HG03571 (cell line): Measurements from ENCODE around the gene SCUBE2.
"Not testable (repeated sequence)": the region's sequence is repeated elsewhere in the genome, so short reads cannot be mapped to it uniquely, and the experiment has no call there.

ENCODE experiments used
- ATAC-seq: cut with Tn5 transposase; IDR thresholded peaks from one replicate; pipeline ENCODE4 v1.9.1; 2021; ENCODE audit not compliant: unreplicated experiment

The SCUBE2 gene

GRCh38 chr11:9014826-9015225 lies 76.6 kb downstream of the SCUBE2 start:
- ATAC-seq: no peak

GRCh38 chr11:9013373-9013772 lies 78.0 kb downstream of the SCUBE2 start:
- ATAC-seq: no peak

GRCh38 chr11:9009538-9009937 lies 81.9 kb downstream of the SCUBE2 start:
- not testable (repeated sequence) for ATAC-seq

GRCh38 chr11:9008661-9009060 lies 82.7 kb downstream of the SCUBE2 start:
- no peak for ATAC-seq

- ATAC-seq: no peak
Observed at GRCh38 chr11:9008011-9008550, 83.3 kb downstream of the SCUBE2 start.

DNA sequence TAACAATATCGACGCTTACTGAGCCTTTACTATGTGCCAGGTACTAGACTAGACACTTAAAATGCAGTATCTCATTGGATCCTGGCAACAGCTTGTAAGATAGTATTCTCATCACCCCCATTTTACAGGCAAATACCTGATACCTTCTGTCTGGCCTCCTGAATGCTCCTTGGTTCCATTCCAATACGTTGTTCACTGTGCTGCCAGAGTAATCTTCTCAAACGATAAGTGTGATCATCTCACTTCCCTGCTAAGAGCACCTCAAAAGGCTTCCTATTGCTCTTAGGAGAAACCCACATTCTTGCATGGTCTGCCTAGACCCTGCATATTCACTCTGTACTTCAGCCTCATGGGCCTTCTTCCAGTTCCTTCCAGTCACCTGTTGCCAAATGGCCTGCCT lies 86.3 kb downstream of the SCUBE2 start:
- no peak for ATAC-seq

DNA sequence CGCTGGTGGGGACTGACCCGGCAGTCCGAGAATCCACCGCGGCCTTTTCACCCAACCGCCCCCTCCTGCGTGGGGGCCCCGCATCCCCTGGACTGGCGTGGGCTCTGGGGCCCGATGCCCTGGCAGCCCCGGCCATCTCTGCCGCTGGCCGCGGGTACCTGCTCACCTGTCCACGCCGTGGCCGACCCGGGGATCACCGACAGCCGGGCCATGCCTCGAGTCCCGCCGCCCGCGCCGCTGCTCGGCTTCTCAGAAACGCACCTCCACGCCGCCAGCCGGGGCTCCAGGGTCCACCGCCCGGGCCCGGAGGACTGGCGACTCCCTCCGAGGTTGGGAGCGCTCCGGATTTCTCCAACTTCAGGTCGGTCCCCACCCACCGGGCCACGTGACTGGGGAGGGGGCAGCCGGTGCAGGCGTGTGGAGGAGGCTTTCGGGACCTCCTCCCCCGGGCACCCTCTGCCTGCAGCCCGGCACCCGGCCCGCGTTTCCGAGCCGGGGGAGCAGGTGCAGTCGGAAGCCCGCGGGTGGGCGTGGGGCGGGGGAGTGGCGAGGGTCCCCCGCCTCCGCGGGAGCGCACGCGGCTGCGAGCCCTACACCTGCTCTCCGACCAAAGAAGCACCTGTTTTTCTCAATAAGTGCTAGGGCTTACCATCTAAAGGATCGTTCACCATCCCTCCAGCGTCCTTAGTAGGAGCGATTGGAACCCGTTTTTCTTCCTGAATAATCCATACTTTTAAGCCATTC lies 87.0 kb downstream of the SCUBE2 start:
- ATAC-seq: no peak

GRCh38 chr11:9003573-9004182 lies 87.7 kb downstream of the SCUBE2 start, which contains the start of gene NRIP3:
NRIP3 (minus strand) TSS chr11:9004001; CDS start chr11:9003935, 66 bp downstream.
- no peak for ATAC-seq

DNA sequence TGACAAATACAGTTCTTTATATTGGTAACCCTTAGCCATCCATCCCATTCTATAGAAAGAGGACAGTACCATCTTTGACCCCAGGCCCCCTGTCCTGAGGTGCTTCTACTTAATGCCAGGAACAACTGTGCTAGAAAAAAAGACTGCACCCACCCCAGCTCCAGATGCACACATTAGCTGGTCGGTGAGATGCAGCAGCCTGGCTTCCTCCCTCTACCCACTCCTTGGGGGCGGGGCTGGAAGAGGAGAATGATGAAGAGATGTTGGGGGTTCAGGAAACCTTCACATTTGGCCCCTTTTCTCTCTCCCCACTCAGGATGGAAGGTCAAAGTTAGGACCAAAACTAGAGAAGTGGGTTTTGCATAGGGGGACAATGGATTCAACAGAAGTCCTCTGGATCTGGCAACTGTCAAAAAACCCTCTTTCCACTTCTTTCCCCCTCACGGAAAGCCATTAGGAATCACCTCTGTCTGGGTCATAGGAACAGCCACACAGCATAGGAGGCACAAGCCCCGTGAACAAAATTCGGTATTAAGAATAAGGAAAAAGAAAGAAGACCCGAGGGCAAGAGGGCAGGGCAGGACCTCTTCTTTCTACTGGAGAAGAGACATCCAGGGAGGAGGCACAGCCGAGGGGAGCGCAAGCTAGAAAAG lies 88.4 kb downstream of the SCUBE2 start:
- ATAC-seq: no peak

GRCh38 chr11:9001736-9002135 lies 89.7 kb downstream of the SCUBE2 start:
- no peak for ATAC-seq

DNA sequence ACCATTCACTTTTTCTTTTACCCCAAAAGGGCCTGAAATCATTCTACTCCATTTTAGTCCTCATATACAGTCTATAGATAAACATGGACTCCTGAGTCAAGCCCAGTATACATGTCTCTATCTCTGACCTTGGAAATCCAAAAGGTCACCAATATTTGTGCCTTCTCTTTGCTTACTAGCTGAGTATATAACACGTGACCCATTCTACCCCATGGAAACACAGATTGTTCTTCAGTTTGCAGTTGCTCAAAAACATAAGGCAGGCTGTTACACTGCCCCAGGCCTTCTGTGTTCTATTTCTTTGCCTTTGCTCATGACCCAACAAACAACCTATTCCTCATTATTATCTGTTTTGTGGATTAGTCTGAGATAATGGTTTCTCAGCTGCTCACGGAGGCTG lies 93.4 kb downstream of the SCUBE2 start:
- ATAC-seq: no peak

GRCh38 chr11:8997451-8997850 lies 93.9 kb downstream of the SCUBE2 start:
- no peak for ATAC-seq

DNA sequence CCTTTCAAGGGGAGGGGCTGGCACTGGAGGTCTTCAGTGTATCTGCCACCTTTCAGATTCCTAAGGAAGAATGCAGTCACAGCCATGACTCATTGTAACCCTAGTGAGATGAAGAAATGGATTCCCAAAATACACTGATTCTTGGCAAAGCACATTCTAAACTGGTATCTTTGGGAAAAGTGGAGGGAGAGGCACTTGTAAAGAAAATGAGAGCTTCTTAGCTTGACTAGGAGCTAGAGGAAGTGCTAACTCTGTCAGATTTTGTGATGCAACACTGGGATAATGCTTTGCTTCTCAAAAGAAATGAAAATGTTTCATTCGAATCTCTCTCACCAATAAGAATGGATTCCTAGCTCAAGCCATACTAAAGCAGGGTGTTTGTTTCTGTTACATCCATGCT lies 101.9 kb downstream of the SCUBE2 start:
- ATAC-seq: no peak

DNA sequence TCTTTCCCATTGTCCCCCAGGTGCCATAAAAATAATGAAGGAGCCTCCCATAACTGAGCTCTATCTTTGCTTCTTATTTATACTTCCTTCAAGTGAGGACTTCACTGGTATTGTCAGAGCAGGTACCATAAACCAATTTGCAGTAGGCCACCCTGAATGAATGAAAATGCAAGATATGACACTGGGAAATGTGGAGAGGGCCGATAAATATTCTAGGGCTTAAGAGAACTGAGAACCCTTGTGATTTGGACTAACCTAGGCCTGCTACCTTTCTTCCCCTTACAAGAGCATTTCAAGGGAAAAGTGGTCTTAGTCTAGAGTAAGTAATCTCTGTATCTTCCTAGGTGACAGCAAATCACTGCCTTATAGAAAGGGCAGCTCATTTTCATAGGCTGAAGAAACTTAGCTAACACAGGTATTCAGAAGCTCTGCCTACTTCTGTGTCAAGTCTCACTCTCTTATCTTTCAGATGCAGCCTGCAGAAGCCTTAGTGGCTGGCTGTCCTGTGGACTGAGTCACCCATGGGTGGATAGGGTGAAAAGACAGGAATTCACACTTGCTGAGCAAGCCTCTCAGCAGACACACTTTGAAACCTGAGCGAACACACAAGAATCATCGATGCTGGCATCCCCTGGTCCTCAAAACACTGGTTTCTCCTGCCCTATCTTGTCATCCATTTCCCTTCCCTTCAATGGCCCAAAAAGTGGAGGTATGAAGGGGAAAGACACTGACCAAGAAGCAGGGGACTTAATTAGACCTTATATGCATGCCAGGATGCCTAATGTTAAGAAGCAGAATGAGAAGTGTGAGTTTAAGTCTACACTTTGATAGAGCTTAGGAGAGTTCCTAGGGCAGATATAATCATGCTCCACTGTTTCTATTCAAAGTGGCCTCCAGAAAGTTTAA lies 102.8 kb downstream of the SCUBE2 start:
- no peak for ATAC-seq

- ATAC-seq: no peak
Observed at GRCh38 chr11:8987446-8987845, 104.0 kb downstream of the SCUBE2 start.

DNA sequence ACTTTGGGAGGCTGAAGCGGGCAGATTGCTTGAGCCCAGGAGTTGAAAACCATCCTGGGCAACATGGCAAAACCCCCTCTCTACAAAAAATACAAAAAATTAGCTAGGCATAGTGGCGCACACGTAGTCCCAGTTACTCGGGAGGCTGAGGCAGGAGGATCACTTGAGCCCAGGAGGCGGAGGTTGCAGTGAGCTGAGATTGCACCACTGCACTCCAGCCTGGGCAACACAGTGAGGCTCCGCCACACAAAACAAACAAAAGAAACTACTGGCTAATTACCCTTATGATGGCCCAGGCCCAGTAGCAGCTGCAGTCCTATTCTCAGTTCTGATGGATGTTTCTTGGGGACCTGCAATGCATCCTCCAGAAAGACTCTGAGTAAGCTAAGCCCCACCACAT lies 104.6 kb downstream of the SCUBE2 start:
- not testable (repeated sequence) for ATAC-seq

DNA sequence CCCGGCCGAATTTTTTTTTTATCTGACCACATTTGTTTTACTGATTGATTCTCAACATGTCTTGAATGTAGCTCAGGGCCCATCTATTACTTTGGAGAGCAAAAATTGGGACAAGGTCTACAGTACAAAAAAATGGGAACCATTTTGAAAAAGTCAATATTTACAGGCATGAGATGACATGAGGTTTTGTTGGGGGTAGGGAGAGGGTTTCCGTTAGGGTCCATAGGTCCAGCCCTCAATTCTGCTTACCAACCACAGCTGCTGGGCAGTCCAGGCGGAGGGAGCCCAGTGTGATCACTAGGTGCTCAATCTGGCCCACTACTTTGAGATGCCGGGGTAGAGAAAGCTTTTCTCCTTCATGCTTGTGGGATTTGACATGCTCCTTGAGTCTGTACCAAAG lies 105.9 kb downstream of the SCUBE2 start:
- no peak for ATAC-seq

DNA sequence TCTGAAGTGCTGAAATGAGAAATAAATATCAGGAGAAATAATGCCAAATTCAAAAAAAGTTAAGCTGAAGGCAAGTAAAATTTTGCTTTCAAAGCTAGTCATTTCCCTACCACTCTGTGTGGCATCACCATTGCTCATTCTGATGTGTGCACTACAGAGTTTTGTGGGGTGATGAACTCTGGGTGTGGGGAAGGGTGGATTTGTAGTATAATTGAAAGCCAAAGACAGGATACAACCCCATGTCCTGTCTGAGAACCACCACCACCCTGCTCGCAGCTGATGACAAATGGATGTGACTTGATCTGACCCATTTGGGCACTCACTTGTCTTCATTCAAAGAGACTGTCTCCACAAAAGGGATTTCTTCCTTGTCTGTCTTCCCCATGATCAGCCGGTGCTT lies 107.8 kb downstream of the SCUBE2 start:
- no peak for ATAC-seq

- no peak for ATAC-seq
Observed at GRCh38 chr11:8980485-8980884, 110.9 kb downstream of the SCUBE2 start.

- not testable (repeated sequence) for ATAC-seq
Observed at GRCh38 chr11:8979365-8979764, 112.0 kb downstream of the SCUBE2 start.

- no peak for ATAC-seq
Observed at GRCh38 chr11:8973121-8973520, 118.3 kb downstream of the SCUBE2 start.
